ENCODE data around the gene MB.

GRCh38 chr22:35593891-35594470, 23.1 kb downstream of the MB start:
- TF ChIP-seq CTCF (IDR thresholded peaks at IDR 0.05) (no peak), POLR2A (IDR thresholded peaks at IDR 0.05) (no peak)
